Measurements from ENCODE around the gene GNPDA2.
A peak's percentile ranks its signal among the peaks of the same experiment; 100 is the strongest.

Gene GNPDA2

GRCh38 chr4:44700427-44700826 is 25.9 kb downstream of the GNPDA2 start:
- TF ChIP-seq FOXP2 (optimal IDR thresholded peaks at IDR 0.05; ENCODE audit: borderline replicate concordance, extremely low read depth, extremely low read length, insufficient read depth): no peak
- no peak for TF ChIP-seq TAF1 (IDR thresholded peaks at IDR 0.05; ENCODE audit: borderline replicate concordance, insufficient read depth, low read length)
- TF ChIP-seq SIN3A (IDR thresholded peaks at IDR 0.05; ENCODE audit: borderline replicate concordance, insufficient read depth, low read length): no peak
- TF ChIP-seq REST (IDR thresholded peaks at IDR 0.05; ENCODE audit: insufficient read depth in 1 of 2, low read depth in 2 of 2, low read length in 2 of 2): no peak
- TF ChIP-seq POLR2AphosphoS5 (IDR thresholded peaks at IDR 0.05; ENCODE audit: low read depth, low read length): no peak

GRCh38 chr4:44684648-44685047 is 41.7 kb downstream of the GNPDA2 start:
- no peak for TF ChIP-seq SIN3A (IDR thresholded peaks at IDR 0.05; ENCODE audit: borderline replicate concordance, insufficient read depth, low read length)
- TF ChIP-seq REST (IDR thresholded peaks at IDR 0.05; ENCODE audit: insufficient read depth in 1 of 2, low read depth in 2 of 2, low read length in 2 of 2): no peak
- no peak for TF ChIP-seq FOXP2 (optimal IDR thresholded peaks at IDR 0.05; ENCODE audit: borderline replicate concordance, extremely low read depth, extremely low read length, insufficient read depth)

- TF ChIP-seq TAF1 (IDR thresholded peaks at IDR 0.05; ENCODE audit: borderline replicate concordance, insufficient read depth, low read length) (no peak), REST (IDR thresholded peaks at IDR 0.05; ENCODE audit: insufficient read depth in 1 of 2, low read depth in 2 of 2, low read length in 2 of 2) (no peak), FOXP2 (optimal IDR thresholded peaks at IDR 0.05; ENCODE audit: borderline replicate concordance, extremely low read depth, extremely low read length, insufficient read depth) (no peak), POLR2AphosphoS5 (IDR thresholded peaks at IDR 0.05; ENCODE audit: low read depth, low read length) (no peak), SIN3A (IDR thresholded peaks at IDR 0.05; ENCODE audit: borderline replicate concordance, insufficient read depth, low read length) (no peak)
Observed at GRCh38 chr4:44679060-44679459, 47.3 kb downstream of the GNPDA2 start.

GRCh38 chr4:44678094-44679041 is 48.0 kb downstream of the GNPDA2 start, which contains the start of gene GUF1:
Gene GUF1, plus strand, starts transcription at chr4:44678420. Its CDS starts 203 bp downstream, at chr4:44678623.
- no peak; the same call in 1 of the 2 replicates for TF ChIP-seq SIN3A (IDR thresholded peaks at IDR 0.05; ENCODE audit: borderline replicate concordance, insufficient read depth, low read length)
- TF ChIP-seq FOXP2 (optimal IDR thresholded peaks at IDR 0.05; ENCODE audit: borderline replicate concordance, extremely low read depth, extremely low read length, insufficient read depth): peak; percentile 31
- peak; percentile 96 for TF ChIP-seq POLR2AphosphoS5 (IDR thresholded peaks at IDR 0.05; ENCODE audit: low read depth, low read length)
- peak; percentile 84 for TF ChIP-seq TAF1 (IDR thresholded peaks at IDR 0.05; ENCODE audit: borderline replicate concordance, insufficient read depth, low read length)
- 0 out of 4 replicates have a peak, but pooled peaks of 1 of the 2 experiments have one; percentile 11 for TF ChIP-seq REST (IDR thresholded peaks at IDR 0.05; ENCODE audit: insufficient read depth in 1 of 2, low read depth in 2 of 2, low read length in 2 of 2)

Data from PFSK-1 (cell line).